ENCODE measurements around the gene CCDC85C. TPM values are rescaled to one million over a fixed set of nuclear protein-coding genes. Genes with fewer than 3 reads are reported as not detected.

The CCDC85C gene
- total and polyA plus RNA-seq, 3 donors from 2014 or later = 25.6 to 28.3 (median 26.4) TPM

DNA sequence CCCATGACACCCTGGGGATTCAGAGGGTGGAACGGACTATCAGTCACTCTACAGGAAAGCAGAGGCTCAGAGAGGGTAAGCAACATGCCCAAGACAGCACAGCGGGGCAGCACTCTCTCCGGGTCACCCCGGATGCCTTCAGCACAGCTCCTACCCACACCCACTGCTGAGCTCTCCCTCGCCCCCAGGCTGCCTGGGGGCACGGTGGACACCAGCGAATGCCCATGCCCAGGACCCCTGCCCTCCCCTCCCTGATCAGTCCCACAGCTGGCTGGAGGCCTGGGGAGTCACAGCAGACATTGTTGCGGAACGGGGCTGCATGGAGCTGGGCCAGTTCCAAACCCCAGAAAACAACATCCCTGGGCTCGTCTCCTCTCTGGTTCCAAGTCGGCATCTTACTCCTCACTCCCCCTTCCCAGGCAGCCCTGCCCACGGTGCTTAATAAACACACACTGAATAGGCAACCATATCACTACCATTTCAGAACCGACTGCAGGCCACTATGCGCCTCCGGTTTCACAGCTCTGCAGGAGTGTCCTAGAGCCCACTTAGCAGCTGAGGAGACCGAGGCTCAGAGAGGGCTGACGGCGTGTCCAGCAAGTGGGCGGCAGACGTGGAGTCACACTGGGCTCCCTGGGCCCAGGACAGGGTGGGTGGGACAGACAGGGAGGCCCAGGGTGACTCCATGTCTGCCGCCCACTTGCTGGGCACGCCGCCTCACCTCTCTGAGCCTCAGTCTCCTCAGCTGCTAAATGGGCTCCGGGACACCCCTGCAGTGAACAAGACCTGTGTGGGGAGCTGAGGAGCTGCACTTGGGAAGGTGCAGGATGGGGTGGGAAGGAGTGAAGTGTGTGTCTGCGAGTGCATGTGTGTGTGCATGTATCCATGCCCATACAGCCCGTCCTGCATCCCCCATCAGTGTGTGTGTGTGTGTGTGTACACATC, 27.0 kb downstream of the CCDC85C start:
- H3K9me3 ChIP-seq = no peaks in the 10 kb centered on the region
- peaks cover 52% of the 10 kb centered on the region for H3K4me1 ChIP-seq
- H3K36me3 ChIP-seq (ENCODE audit: low read depth, missing control alignments) = no peaks in the 10 kb centered on the region
- no peak overlapping the region for H3K27ac ChIP-seq
- TF ChIP-seq CTCF (IDR thresholded peaks at IDR 0.05) (no peak), POLR2A (IDR thresholded peaks at IDR 0.05) (no peak)
- intact Hi-C loops (cut with DNase I; ENCODE audit: low total_unique reads) = no loop called here
- H3K4me3 ChIP-seq = no peak overlapping the region
- no peak for DNase-seq
- H3K27me3 ChIP-seq = no peaks in the 10 kb centered on the region
- WGBS, 2 donors = 72% methylated on average over 20 to 26 of the region's 26 CpGs

- Histone ChIP-seq H3K27me3 (no peaks in the 10 kb centered on the region), H3K36me3 (ENCODE audit: low read depth, missing control alignments) (no peaks in the 10 kb centered on the region), H3K4me1 (peaks cover 56% of the 10 kb centered on the region), H3K27ac (no peak overlapping the region), H3K4me3 (no peak overlapping the region), H3K9me3 (no peaks in the 10 kb centered on the region)
- intact Hi-C loops (cut with DNase I; ENCODE audit: low total_unique reads) = no loop called here
- 55 to 85% methylated on average over 4 to 5 of the region's 5 CpGs for WGBS, 2 donors
- TF ChIP-seq POLR2A (IDR thresholded peaks at IDR 0.05) (no peak), CTCF (IDR thresholded peaks at IDR 0.05) (no peak)
- DNase-seq = no peak
Measured at GRCh38 chr14:99576304-99576703, 27.7 kb downstream of the CCDC85C start.

DNA sequence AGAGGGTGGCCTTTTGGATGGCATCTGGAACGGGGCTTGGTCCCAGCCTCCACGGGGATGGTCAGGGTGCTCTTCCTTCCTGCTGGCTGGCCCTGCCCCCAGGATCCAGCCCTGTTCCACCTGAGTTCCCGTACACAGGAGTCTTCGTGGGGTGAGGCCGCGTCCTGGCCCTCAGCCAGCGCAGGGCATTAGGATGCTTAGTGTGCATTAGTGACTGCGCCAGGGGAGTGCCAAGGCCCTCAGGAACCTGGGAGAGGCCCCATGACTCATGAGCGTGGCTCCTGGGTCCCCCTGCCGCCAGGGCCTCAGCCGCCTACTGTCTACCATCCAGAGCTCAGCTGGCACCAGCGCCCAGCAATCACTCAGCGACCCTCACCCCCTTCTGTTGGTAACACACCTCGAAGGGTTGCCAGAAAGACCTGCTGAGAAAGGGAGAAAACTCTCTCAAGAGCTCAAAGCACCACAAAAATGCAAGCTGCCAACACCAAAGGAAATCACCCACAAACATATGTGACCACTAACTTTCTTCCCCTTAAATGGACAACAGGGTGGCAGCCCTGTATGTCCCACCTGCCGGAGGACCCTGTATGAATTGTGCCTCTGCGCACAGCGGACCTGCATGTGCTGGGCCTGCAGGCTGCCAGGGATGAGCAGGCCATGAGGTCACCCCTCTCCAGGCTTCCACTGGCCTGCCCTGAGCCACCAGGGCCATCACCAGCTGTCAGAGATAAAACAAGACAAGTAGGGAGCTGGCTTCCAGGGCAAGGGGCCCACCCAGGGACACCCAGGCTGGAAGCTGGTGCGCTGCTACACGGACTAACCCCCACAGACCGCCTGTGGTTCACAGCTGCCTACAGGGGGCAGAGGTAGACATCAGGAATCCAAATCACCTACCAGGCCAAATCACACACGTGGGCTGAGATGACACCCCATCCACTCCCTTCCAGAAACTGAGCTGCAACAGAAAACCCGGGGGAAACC, 28.7 kb downstream of the CCDC85C start:
- no peaks in the 10 kb centered on the region for H3K36me3 ChIP-seq (ENCODE audit: low read depth, missing control alignments)
- no peak for TF ChIP-seq CTCF (IDR thresholded peaks at IDR 0.05)
- no peak for TF ChIP-seq POLR2A (IDR thresholded peaks at IDR 0.05)
- peaks cover 57% of the 10 kb centered on the region for H3K4me1 ChIP-seq
- no peaks in the 10 kb centered on the region for H3K9me3 ChIP-seq
- intact Hi-C loops (cut with DNase I; ENCODE audit: low total_unique reads) = no loop called here
- H3K4me3 ChIP-seq = no peak overlapping the region
- 73 to 80% methylated on average over 8 to 22 of the region's 22 CpGs for WGBS, 2 donors
- no peak for DNase-seq
- H3K27ac ChIP-seq = peak overlapping the region; percentile 19 to 44
- H3K27me3 ChIP-seq = no peaks in the 10 kb centered on the region

GRCh38 chr14:99574099-99574880, 29.7 kb downstream of the CCDC85C start:
- DNase-seq = peak; percentile 80
- no peaks in the 10 kb centered on the region for H3K27me3 ChIP-seq
- H3K27ac ChIP-seq = peak overlapping the region; percentile 38 to 44
- intact Hi-C loops (cut with DNase I; ENCODE audit: low total_unique reads) = no loop called here
- 41 to 43% methylated on average over 11 of the region's 11 CpGs for WGBS, 2 donors
- no peak overlapping the region for H3K4me3 ChIP-seq
- H3K4me1 ChIP-seq = peaks cover 67% of the 10 kb centered on the region
- H3K9me3 ChIP-seq = no peaks in the 10 kb centered on the region
- TF ChIP-seq CTCF (IDR thresholded peaks at IDR 0.05) (no peak), POLR2A (IDR thresholded peaks at IDR 0.05) (no peak)
- H3K36me3 ChIP-seq (ENCODE audit: low read depth, missing control alignments) = no peaks in the 10 kb centered on the region

Measured in testis (tissue), 3 donors.